ENCODE results near the gene PTPN4.

Gene PTPN4

DNA sequence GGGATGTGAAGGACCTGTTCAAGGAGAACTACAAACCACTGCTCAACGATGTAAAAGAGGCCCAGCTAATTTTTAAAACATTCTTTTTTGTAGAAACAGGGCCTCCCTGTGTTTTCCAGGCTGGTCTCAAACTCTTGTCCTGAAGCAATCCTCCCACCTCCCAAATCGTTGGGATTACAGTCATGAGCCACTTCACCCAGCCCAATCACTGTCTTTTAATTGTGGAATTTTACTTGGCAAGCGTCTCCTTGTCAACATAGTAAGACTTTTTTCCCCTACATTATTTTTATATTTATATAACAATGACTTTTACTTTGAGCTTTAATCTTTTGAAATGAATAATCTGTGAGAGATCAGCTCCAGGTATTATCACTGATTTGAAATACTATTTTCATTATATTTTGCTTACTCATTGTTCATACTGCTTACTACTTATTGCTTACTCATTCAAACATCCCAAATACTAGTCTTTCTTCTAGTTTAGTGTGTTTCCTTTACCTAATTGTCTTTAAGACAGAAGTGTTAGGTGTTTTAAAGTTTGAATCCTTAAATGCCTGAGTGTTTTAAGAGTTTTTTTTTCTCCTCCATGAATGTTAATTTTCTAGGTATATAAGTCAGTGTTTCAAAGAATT lies 48.9 kb downstream of the PTPN4 start:
- Histone ChIP-seq H3K9ac (ENCODE audit: low read length) (no peak overlapping the region), H3K9me2 (replicated peaks; ENCODE audit: insufficient read depth, low read length) (no peaks in the 10 kb centered on the region), H3K79me2 (ENCODE audit: low read length) (peaks cover 7% of the 10 kb centered on the region), H2AFZ (ENCODE audit: low read length) (no peak overlapping the region), H3K4me3 (ENCODE audit: low read length) (no peak overlapping the region), H3K4me2 (ENCODE audit: low read depth, low read length) (no peak overlapping the region), H3K4me1 (ENCODE audit: low read length) (no peaks in the 10 kb centered on the region), H3F3A (ENCODE audit: insufficient read depth, low read length) (no peaks in the 10 kb centered on the region), H4K20me1 (ENCODE audit: insufficient read depth, low read length) (no peaks in the 10 kb centered on the region), H3K27ac (ENCODE audit: low read length) (no peak overlapping the region), H3K9me3 (replicated peaks; ENCODE audit: insufficient read depth, low read length) (no peaks in the 10 kb centered on the region), H3K27me3 (replicated peaks; ENCODE audit: insufficient read depth, low read length) (no peaks in the 10 kb centered on the region), H3K36me3 (replicated peaks; ENCODE audit: insufficient read depth, low read length) (no peaks in the 10 kb centered on the region)
- no peak for TF ChIP-seq CTCF (IDR thresholded peaks at IDR 0.05; ENCODE audit: low read length)
- no peak for TF ChIP-seq EZH2 (optimal IDR thresholded peaks at IDR 0.05; ENCODE audit: low read depth, low read length)
- TF ChIP-seq EZH2phosphoT487 (IDR thresholded peaks at IDR 0.05; ENCODE audit: low read length), result no peak
- no peak for DNase-seq

DNA sequence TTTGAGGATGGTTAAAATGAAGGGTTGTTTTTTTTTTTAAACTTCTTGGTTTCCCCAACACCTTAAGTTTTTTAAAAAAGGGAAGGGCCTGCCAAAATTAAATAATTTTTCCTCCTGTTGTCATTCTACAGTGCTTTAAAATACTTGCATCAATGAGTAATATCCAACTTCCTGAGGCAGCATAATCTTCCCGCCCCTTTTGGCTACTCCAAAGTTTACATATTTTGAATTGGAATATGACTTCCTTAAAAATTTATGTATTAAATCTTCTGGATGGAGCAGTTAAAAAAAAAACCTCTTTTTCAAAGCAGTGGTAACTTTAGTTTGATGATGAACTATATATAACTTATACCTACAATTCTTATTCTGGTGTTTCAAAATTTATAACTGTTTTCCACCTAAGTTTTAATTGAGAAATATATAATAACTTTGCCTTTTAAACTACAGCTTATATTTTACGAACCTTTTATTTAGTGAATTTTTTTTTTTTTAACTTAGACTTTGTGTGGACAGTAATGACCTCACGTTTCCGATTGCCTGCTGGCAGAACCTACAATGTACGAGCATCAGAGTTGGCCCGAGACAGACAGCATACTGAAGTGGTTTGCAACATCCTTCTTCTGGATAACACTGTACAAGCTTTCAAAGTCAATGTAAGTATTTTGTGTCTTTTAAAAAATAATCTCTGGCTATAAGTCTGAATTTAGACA lies 49.8 kb downstream of the PTPN4 start:
- peaks cover 4% of the 10 kb centered on the region for H3K79me2 ChIP-seq (ENCODE audit: low read length)
- H4K20me1 ChIP-seq (ENCODE audit: insufficient read depth, low read length), result no peaks in the 10 kb centered on the region
- TF ChIP-seq CTCF (IDR thresholded peaks at IDR 0.05; ENCODE audit: low read length) (no peak), EZH2phosphoT487 (IDR thresholded peaks at IDR 0.05; ENCODE audit: low read length) (no peak), EZH2 (optimal IDR thresholded peaks at IDR 0.05; ENCODE audit: low read depth, low read length) (no peak)
- no peaks in the 10 kb centered on the region for H3F3A ChIP-seq (ENCODE audit: insufficient read depth, low read length)
- H3K36me3 ChIP-seq (replicated peaks; ENCODE audit: insufficient read depth, low read length), result no peaks in the 10 kb centered on the region
- H3K4me1 ChIP-seq (ENCODE audit: low read length), result no peaks in the 10 kb centered on the region
- no peaks in the 10 kb centered on the region for H3K27me3 ChIP-seq (replicated peaks; ENCODE audit: insufficient read depth, low read length)
- no peak overlapping the region for H2AFZ ChIP-seq (ENCODE audit: low read length)
- no peak overlapping the region for H3K4me2 ChIP-seq (ENCODE audit: low read depth, low read length)
- no peak overlapping the region for H3K27ac ChIP-seq (ENCODE audit: low read length)
- no peaks in the 10 kb centered on the region for H3K9me2 ChIP-seq (replicated peaks; ENCODE audit: insufficient read depth, low read length)
- DNase-seq, result no peak
- H3K9ac ChIP-seq (ENCODE audit: low read length), result no peak overlapping the region
- no peaks in the 10 kb centered on the region for H3K9me3 ChIP-seq (replicated peaks; ENCODE audit: insufficient read depth, low read length)
- H3K4me3 ChIP-seq (ENCODE audit: low read length), result no peak overlapping the region

DNA sequence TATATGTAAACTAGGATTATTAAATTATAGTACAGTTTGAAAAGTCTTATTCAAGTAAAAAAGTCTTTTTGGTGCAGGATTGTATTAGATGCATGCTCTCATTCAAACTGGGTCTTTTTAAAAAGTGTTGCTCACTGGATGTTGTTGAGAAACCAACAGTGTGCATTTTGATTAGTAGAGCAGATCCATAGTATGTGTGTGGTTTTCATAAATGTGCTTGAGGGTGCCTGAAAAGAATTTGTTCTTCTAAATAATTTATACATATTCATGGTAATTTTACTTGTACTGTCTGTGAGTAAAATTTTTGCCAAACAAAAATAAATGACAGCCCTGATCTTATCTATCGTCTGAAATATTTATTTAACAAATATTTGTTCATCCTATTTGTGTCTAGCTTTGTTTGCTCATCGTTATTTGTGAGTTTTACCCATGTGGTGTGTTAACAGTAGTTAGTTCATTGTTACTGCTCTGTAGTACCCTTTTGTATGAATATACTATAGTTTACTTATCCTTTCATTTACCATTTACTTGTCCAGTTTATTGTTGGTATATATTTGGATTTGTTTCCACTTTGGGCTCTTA lies 50.4 kb downstream of the PTPN4 start:
- H3K4me2 ChIP-seq (ENCODE audit: low read depth, low read length), result no peak overlapping the region
- H3K79me2 ChIP-seq (ENCODE audit: low read length), result peaks cover 7% of the 10 kb centered on the region; the same call in 1 of the 2 replicates
- H3K4me1 ChIP-seq (ENCODE audit: low read length), result no peaks in the 10 kb centered on the region
- no peak overlapping the region for H3K9ac ChIP-seq (ENCODE audit: low read length)
- no peak for DNase-seq
- H3K27me3 ChIP-seq (replicated peaks; ENCODE audit: insufficient read depth, low read length), result no peaks in the 10 kb centered on the region
- no peaks in the 10 kb centered on the region for H3K36me3 ChIP-seq (replicated peaks; ENCODE audit: insufficient read depth, low read length)
- no peaks in the 10 kb centered on the region for H3K9me3 ChIP-seq (replicated peaks; ENCODE audit: insufficient read depth, low read length)
- TF ChIP-seq EZH2phosphoT487 (IDR thresholded peaks at IDR 0.05; ENCODE audit: low read length), result no peak
- TF ChIP-seq CTCF (IDR thresholded peaks at IDR 0.05; ENCODE audit: low read length), result no peak
- TF ChIP-seq EZH2 (optimal IDR thresholded peaks at IDR 0.05; ENCODE audit: low read depth, low read length), result no peak
- H3K4me3 ChIP-seq (ENCODE audit: low read length), result no peak overlapping the region
- no peak overlapping the region for H2AFZ ChIP-seq (ENCODE audit: low read length)
- H3F3A ChIP-seq (ENCODE audit: insufficient read depth, low read length), result no peaks in the 10 kb centered on the region
- H4K20me1 ChIP-seq (ENCODE audit: insufficient read depth, low read length), result no peaks in the 10 kb centered on the region
- no peaks in the 10 kb centered on the region for H3K9me2 ChIP-seq (replicated peaks; ENCODE audit: insufficient read depth, low read length)
- H3K27ac ChIP-seq (ENCODE audit: low read length), result no peak overlapping the region

Measured in MM.1S (cell line).